HepG2 (cell line): ENCODE results near the gene LCMT2. TPM values are rescaled to one million over a fixed set of nuclear protein-coding genes. Genes with fewer than 3 reads are reported as not detected.

Experiments
- ATAC-seq: fragments of 200-7000 bp; cut with Tn5 transposase; 3 replicates; pipeline ENCODE4 v1.9.1; 2020; ENCODE audit warnings: mild to moderate bottlenecking, moderate library complexity
- BruUV-seq: library from RNA; stranded (reverse); fragments of 400-500 nt; replicated peaks from 2 replicates; lab custom pipeline; 2021; lab: Mats Ljungman, UMichigan
- CTCF ChIA-PET: fragments of 300-600 bp; formaldehyde crosslinking; extraction: SDS; loops from one replicate; lab custom pipeline; 2021; ENCODE audit warnings: low total read pairs, inconsistent platforms, low intra/inter-chr PET ratio; lab: Yijun Ruan, JAX
- POLR2A ChIA-PET: fragments of 350-600 bp; sonication (Branson Sonifier 250); formaldehyde crosslinking; loops from one replicate; lab custom pipeline; 2020; ENCODE audit warnings: antibody characterized with exemption, inconsistent platforms; lab: Yijun Ruan, JAX
- DNase-seq: peaks from one replicate; pipeline ENCODE4 v3.0.0-alpha.2; 2015; ENCODE audit warnings: low spot score
- FAIRE-seq: peaks from 3 replicates; lab custom pipeline; 2011; peaks lifted over from hg19 to GRCh38; lab: Jason Lieb, UNC
- H2AFZ ChIP-seq: one replicate; pipeline ENCODE4 v1.6.1; 2011; ENCODE audit warnings: low read length, inconsistent platforms
- H3K27ac ChIP-seq: fragments of 300-600 bp; 3 replicates; pipeline ENCODE4 v1.8.0; 2011; ENCODE audit warnings: mixed run types, mild to moderate bottlenecking, mixed read lengths, low read length, inconsistent platforms; ENCODE audit not compliant: insufficient read depth; ENCODE audit errors: extremely low read length
- H3K27me3 ChIP-seq, 2 experiments: fragments of 200-600 bp in 1 of 2; 2 replicates in 1 of 2; 3 replicates in 1 of 2; pipeline versions ENCODE4 v1.6.0 to v1.8.0; 2011; ENCODE audit warnings: low read length in 2 of 2, mild to moderate bottlenecking in 2 of 2, moderate library complexity in 2 of 2, inconsistent platforms in 1 of 2; ENCODE audit not compliant: insufficient read depth in 2 of 2, control insufficient read depth in 1 of 2
- H3K36me3 ChIP-seq, 2 experiments: fragments of 200-600 bp in 1 of 2; replicated peaks in 1 of 2; 2 replicates in 1 of 2; 3 replicates in 1 of 2; pipeline versions ENCODE4 v1.5.1 to v1.8.0; 2011; ENCODE audit warnings: low read length in 2 of 2, inconsistent platforms in 1 of 2; ENCODE audit not compliant: insufficient read depth in 2 of 2, control insufficient read depth in 1 of 2
- H3K4me1 ChIP-seq: 2 replicates; pipeline ENCODE4 v1.5.1; 2012; ENCODE audit warnings: low read length, inconsistent platforms; ENCODE audit not compliant: insufficient read depth
- H3K4me2 ChIP-seq: 2 replicates; pipeline ENCODE4 v1.6.0; 2011; ENCODE audit warnings: low read depth, low read length, inconsistent platforms
- H3K4me3 ChIP-seq, 3 experiments: fragments of 200-600 bp in 1 of 3; sonication (generic), shearing (Covaris generic) in 1 of 3; replicated peaks in 1 of 3; 2 replicates each; pipeline ENCODE4 v1.5.1; 2011 to 2016; ENCODE audit warnings: low read length in 3 of 3, inconsistent platforms in 2 of 3, low read depth in 2 of 3, mild to moderate bottlenecking in 2 of 3, control low read depth in 1 of 3, mixed read lengths in 1 of 3; ENCODE audit not compliant: insufficient read depth in 1 of 3
- H3K79me2 ChIP-seq: one replicate; pipeline ENCODE4 v1.6.1; 2011; ENCODE audit warnings: low read length, inconsistent platforms; ENCODE audit not compliant: insufficient read depth
- H3K9ac ChIP-seq: 2 replicates; pipeline ENCODE4 v1.6.0; 2011; ENCODE audit warnings: mild to moderate bottlenecking, low read depth, low read length, inconsistent platforms; ENCODE audit not compliant: insufficient read depth
- H3K9me3 ChIP-seq: 2 replicates; pipeline ENCODE4 v1.5.1; 2012; ENCODE audit warnings: mild to moderate bottlenecking, low read length
- H4K20me1 ChIP-seq: 2 replicates; pipeline ENCODE4 v1.6.0; 2011; ENCODE audit warnings: inconsistent platforms, mild to moderate bottlenecking, low read length, moderate library complexity; ENCODE audit not compliant: insufficient read depth
- DMTF1 ChIP-seq: sonication (generic); formaldehyde crosslinking; IDR thresholded peaks from 2 replicates; pipeline ENCODE4 v1.4.0; 2020; ENCODE audit warnings: mild to moderate bottlenecking, missing genetic modification reagents
- FOXJ3 ChIP-seq: sonication (generic); formaldehyde crosslinking; IDR thresholded peaks from 2 replicates; pipeline ENCODE4 v1.4.0; 2020; ENCODE audit warnings: missing genetic modification reagents, mild to moderate bottlenecking, borderline replicate concordance
- GLI4 ChIP-seq: sonication (generic); formaldehyde crosslinking; IDR thresholded peaks from 2 replicates; pipeline ENCODE4 v1.5.1; 2020; ENCODE audit warnings: missing genetic modification reagents, mild to moderate bottlenecking, moderate library complexity, borderline replicate concordance
- IKZF1 ChIP-seq: fragments of 450-650 bp; IDR thresholded peaks from 2 replicates; pipeline ENCODE4 v1.7.1; 2016
- MTA3 ChIP-seq: sonication (generic); formaldehyde crosslinking; IDR thresholded peaks from 2 replicates; pipeline ENCODE4 v1.4.0; 2020; ENCODE audit warnings: missing genetic modification reagents
- NFYB ChIP-seq: sonication (generic); formaldehyde crosslinking; IDR thresholded peaks from 2 replicates; pipeline ENCODE4 v1.4.0; 2020; ENCODE audit warnings: missing genetic modification reagents
- NPAS2 ChIP-seq: sonication (generic); formaldehyde crosslinking; IDR thresholded peaks from 2 replicates; pipeline ENCODE4 v1.8.0; 2022; ENCODE audit warnings: mild to moderate bottlenecking, missing genetic modification reagents, borderline replicate concordance
- NR1H2 ChIP-seq: sonication (generic); formaldehyde crosslinking; IDR thresholded peaks from 2 replicates; pipeline ENCODE4 v1.8.1; 2022; ENCODE audit warnings: low read depth, missing genetic modification reagents, borderline replicate concordance
- SYNCRIP ChIP-seq: fragments of 200-400 bp; formaldehyde crosslinking; IDR thresholded peaks from 2 replicates; pipeline ENCODE4 v1.6.1; 2018; ENCODE audit warnings: mild to moderate bottlenecking, low read depth, low read length; ENCODE audit not compliant: insufficient read depth
- XRCC5 ChIP-seq: fragments of 200-400 bp; formaldehyde crosslinking; optimal IDR thresholded peaks from 2 replicates; pipeline ENCODE3; 2017; ENCODE audit warnings: mild to moderate bottlenecking, low read length
- ZBTB20 ChIP-seq: sonication (generic); formaldehyde crosslinking; IDR thresholded peaks from 2 replicates; pipeline ENCODE4 v1.8.1; 2023; ENCODE audit warnings: missing genetic modification reagents, low read depth, mild to moderate bottlenecking, borderline replicate concordance
- ZKSCAN5 ChIP-seq: sonication (generic); formaldehyde crosslinking; IDR thresholded peaks from 2 replicates; pipeline ENCODE4 v1.5.1; 2020; ENCODE audit warnings: mild to moderate bottlenecking, missing genetic modification reagents
- ZMYM3 ChIP-seq: sonication (generic); formaldehyde crosslinking; IDR thresholded peaks from 2 replicates; pipeline ENCODE4 v1.5.1; 2020; ENCODE audit warnings: mild to moderate bottlenecking, missing genetic modification reagents
- ZMYM4 ChIP-seq: sonication (generic); formaldehyde crosslinking; IDR thresholded peaks from 2 replicates; pipeline ENCODE4 v1.8.1; 2023; ENCODE audit warnings: mild to moderate bottlenecking, missing genetic modification reagents
- ZNF138 ChIP-seq: sonication (generic); formaldehyde crosslinking; IDR thresholded peaks from 2 replicates; pipeline ENCODE4 v1.5.0; 2020; ENCODE audit warnings: mild to moderate bottlenecking, low read depth, missing genetic modification reagents
- ZNF224 ChIP-seq: sonication (generic); formaldehyde crosslinking; IDR thresholded peaks from 2 replicates; pipeline ENCODE4 v1.5.0; 2020; ENCODE audit warnings: mild to moderate bottlenecking, missing genetic modification reagents
- ZNF3 ChIP-seq: IDR thresholded peaks from 2 replicates; pipeline ENCODE4 v1.7.0; 2017; ENCODE audit warnings: inconsistent platforms
- ZNF580 ChIP-seq: IDR thresholded peaks from 2 replicates; pipeline ENCODE4 v1.6.1; 2016; ENCODE audit warnings: low read depth, borderline replicate concordance
- ZNF781 ChIP-seq: sonication (generic); formaldehyde crosslinking; IDR thresholded peaks from 2 replicates; pipeline ENCODE4 v1.5.1; 2020; ENCODE audit warnings: borderline replicate concordance, mild to moderate bottlenecking, missing genetic modification reagents; ENCODE audit errors: not compliant biosample characterization
- WGBS: methylation state at CpG from one replicate; pipeline ENCODE4 v1.1.6; 2017; ENCODE audit warnings: low lambda C conversion rate; 5-methylcytosine and 5-hydroxymethylcytosine counted together
- in situ Hi-C: cut with HindIII; loops from 2 replicates; pipeline ENCODE4 v1.10.0; 2017; ENCODE audit warnings: low pct_unique_long_range_greater_than_20kb; ENCODE audit not compliant: extremely low pct_ligation_motif_present
- intact Hi-C: fragments of 100-400 bp; cut with micrococcal nuclease; formaldehyde crosslinking; loops from one replicate; pipeline ENCODE4 v1.10.0; 2022; ENCODE audit not compliant: unreplicated experiment
- polyA plus RNA-seq, 8 experiments: library from polyadenylated mRNA; depleted of rRNA in 3 of 8; stranded (reverse) in 7 of 8; unstranded in 1 of 8; fragments of >200 nt; fragmentation: Illumina TruSeq in 4 of 8; extraction: Trizol in 4 of 8; gene quantifications; 2 replicates each; pipeline versions ENCODE4 v1.2.1 to v1.2.3, GENCODE V29; 2011 to 2016; ENCODE audit warnings: low read depth in 4 of 8, missing spikeins in 1 of 8, mixed read lengths in 1 of 8; ENCODE audit not compliant: insufficient read depth in 1 of 8
- total RNA-seq, 5 experiments: library from RNA; depleted of rRNA; stranded (reverse); fragments of >200 nt; fragmentation: Illumina TruSeq; extraction: Trizol; gene quantifications; 2 replicates each; pipeline ENCODE4 v1.2.3, GENCODE V29; 2016; ENCODE audit warnings: low read depth in 1 of 5

LCMT2 gene
- total and polyA plus RNA-seq, 2 of the 13 experiments (the other 11 are each of a cell fraction or from before 2014, with no cell fraction given) = 6.9 to 9.1 TPM

DNA sequence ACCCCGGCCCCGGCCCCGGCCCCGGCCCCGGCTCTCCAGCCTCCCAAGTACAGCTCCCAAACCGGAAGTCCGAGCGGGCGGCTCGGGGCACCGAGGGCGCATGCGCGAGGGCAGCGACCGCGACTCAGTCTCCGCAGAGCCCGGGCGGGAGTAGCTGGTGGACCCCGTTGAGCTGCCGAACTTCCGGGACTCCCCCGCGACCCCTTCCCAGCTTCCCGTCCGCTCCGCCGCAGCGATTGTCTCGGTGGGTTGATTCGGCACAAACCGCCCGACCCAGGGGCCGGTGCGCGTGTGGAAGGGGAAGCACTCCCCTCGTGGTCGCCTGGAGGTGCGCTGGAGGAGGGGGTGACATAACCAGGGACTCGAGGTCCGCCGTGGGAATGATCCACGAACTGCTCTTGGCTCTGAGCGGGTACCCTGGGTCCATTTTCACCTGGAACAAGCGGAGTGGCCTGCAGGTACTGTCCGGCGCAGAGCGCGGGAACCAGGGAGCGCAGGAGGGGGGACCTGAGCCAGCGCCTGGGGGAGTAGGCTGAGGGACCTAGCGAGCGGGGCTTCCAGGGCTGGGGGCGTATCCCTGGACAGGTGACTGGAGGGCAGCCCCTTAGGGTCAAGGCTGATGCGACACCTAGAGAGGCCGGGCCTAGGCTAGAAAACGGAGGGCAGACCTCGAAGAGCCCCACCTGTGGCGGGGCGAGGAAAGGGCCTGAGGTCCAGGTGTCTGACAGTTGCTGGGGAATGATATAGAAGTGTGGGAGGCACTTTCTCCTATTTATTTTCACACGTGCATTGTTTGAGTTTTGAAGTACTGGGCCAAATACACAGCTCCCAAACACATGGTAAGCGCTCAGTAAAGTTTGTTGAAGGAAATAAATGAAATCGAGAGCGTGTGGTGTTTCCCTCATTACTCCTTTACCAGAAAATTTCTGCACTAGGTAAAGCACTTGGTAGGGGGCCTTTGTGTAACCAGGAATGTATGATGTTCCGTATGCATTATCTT lies 40.9 kb upstream of the LCMT2 start, which contains the start of the genes TUBGCP4 and ZSCAN29:
Gene TUBGCP4, plus strand, starts transcription at position 127 of the 1,000 bp plus-strand sequence. Its CDS starts 254 bp downstream, at position 381.
Gene ZSCAN29, minus strand, starts transcription at position 69 of the 1,000 bp plus-strand sequence. CDS start 1,130 bp downstream, outside the sequence.
- Histone ChIP-seq H3K36me3 (peaks cover 0 to 14% of the 10 kb centered on the region in 2 experiments; a peak in 3 of 5 replicates), H3K9me3 (no peaks in the 10 kb centered on the region), H3K27me3 (no peaks in the 10 kb centered on the region; a peak in 1 of 5 replicates), H3K4me2 (peak within 1 kb of the TSS; percentile 98), H4K20me1 (peaks cover 7% of the 10 kb centered on the region; the same call in 1 of the 2 replicates), H3K27ac (peak within 1 kb of the TSS; percentile 94), H3K79me2 (peaks cover 42% of the 10 kb centered on the region), H3K9ac (peak within 1 kb of the TSS; percentile 90), H3K4me3 (peak within 1 kb of the TSS; percentile 86 to 98 (median 91)), H2AFZ (peak within 1 kb of the TSS; percentile 77), H3K4me1 (peaks cover 47% of the 10 kb centered on the region)
- in situ Hi-C loops = no loop called here
- POLR2A ChIA-PET = interaction anchor here (0.8 to 1.8 kb wide), 7 partner anchors 10 to 406 kb away, joined by 3 to 16 read pairs (median 3); no protein-coding TSS in a partner anchor
- intact Hi-C loops = no loop called here
- peak; percentile 93 for ATAC-seq
- CTCF ChIA-PET = no interaction called here
- under 1% methylated on average over 11 of the region's 66 CpGs for WGBS
- FAIRE-seq = peak; percentile 84
- DNase-seq = peak; percentile 83
- TSS peak; percentile 56 for BruUV-seq
- TF ChIP-seq ZKSCAN5 (no peak), GLI4 (CRISPR knock-in tag) (peak; percentile 52; the same call in 1 of the 2 replicates), ZMYM4 (peak; percentile 69), NFYB (CRISPR knock-in tag) (no peak), ZBTB20 (peak; percentile 65; the same call in 1 of the 2 replicates), DMTF1 (no peak), IKZF1 (no peak), NPAS2 (CRISPR knock-in tag) (no peak), MTA3 (CRISPR knock-in tag) (no peak), ZNF138 (CRISPR knock-in tag) (peak; percentile 97; the same call in 1 of the 2 replicates), ZNF224 (CRISPR knock-in tag) (no peak), ZNF3 (CRISPR knock-in tag) (no peak), NR1H2 (no peak), ZMYM3 (no peak; the same call in 1 of the 2 replicates), FOXJ3 (CRISPR knock-in tag) (no peak), ZNF781 (CRISPR knock-in tag) (peak; percentile 90), ZNF580 (CRISPR knock-in tag) (no peak), SYNCRIP (no peak), XRCC5 (peak; percentile 72)
